GM18499 (cell line): Measurements from ENCODE around the gene KLHL29.

Experiments used
- ATAC-seq: cut with Tn5 transposase; IDR thresholded peaks from one replicate; pipeline ENCODE4 v1.9.1; 2021; ENCODE audit warnings: moderate number of reproducible peaks; ENCODE audit not compliant: insufficient read depth, unreplicated experiment

KLHL29 gene

DNA sequence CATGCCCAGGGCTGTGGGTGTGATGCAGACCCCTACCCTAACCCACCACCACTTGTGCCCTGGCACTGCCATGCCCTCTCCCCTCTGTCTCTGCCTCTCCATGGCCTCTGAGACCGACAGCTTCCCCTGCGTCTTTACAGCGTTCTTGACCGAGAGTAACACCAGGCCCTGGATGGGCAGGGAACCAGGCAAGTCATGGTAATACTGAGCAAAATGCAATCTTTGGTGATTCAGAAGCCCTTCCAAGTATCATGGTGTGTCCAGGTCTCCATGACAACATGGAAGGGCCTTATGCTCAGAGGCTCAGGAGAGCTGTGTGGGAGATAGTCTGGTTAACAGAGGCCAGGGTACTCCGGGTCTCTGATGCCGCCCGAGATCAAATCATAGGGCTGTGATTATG, 176.1 kb downstream of the KLHL29 start:
- ATAC-seq = no peak

DNA sequence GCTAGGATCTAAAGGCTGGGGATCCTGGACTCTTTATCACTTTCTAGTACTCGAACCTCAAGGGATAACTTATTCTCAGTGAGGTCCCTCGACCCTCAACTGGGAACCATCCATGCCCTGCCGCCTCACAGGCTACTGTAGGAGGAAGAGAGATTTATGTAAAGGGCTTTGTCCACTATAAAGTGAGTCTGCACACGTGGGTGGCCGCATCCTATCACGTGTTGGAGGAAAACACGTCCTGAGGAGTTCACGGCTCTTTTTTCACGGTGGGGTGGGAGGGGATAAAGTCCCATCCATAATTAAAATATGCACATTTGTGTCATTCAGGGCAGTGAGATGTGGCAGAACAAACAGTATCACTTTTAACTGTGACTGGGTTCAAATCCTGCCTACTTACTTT, 176.6 kb downstream of the KLHL29 start:
- ATAC-seq = no peak

DNA sequence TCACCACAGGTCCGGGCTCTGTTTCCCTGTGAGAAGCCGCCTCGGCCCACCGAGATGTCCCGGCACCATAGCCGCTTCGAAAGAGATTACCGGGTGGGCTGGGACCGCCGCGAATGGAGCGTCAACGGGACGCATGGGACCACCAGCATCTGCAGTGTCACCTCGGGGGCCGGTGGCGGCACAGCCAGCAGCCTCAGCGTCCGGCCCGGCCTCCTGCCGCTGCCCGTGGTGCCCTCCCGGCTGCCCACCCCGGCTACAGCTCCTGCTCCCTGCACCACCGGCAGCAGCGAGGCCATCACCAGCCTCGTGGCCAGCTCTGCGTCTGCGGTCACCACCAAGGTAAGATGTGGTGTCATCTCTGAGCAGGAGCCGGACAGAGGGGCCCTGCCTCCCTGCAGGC, 177.2 kb downstream of the KLHL29 start:
- no peak for ATAC-seq

DNA sequence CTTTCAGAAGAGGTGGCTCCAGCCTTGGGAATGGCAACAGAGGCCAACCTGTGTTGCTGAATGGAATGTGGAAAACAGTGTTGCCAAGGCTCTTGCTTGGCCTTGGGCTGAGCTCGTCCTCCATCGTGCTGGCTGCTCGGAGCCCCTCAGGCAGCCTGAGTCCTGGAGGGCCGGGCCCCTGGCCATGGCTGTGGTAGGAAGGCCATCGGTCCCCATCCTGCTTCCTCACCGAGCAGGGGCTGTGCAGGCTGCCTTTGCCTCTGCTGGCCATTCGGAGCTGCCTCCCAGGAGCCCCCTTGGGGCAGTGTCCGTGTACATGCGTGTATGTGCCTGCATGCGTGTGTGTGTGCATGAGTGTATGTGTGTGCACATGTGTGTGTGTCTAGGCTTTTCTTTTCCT, 178.2 kb downstream of the KLHL29 start:
- no peak for ATAC-seq

DNA sequence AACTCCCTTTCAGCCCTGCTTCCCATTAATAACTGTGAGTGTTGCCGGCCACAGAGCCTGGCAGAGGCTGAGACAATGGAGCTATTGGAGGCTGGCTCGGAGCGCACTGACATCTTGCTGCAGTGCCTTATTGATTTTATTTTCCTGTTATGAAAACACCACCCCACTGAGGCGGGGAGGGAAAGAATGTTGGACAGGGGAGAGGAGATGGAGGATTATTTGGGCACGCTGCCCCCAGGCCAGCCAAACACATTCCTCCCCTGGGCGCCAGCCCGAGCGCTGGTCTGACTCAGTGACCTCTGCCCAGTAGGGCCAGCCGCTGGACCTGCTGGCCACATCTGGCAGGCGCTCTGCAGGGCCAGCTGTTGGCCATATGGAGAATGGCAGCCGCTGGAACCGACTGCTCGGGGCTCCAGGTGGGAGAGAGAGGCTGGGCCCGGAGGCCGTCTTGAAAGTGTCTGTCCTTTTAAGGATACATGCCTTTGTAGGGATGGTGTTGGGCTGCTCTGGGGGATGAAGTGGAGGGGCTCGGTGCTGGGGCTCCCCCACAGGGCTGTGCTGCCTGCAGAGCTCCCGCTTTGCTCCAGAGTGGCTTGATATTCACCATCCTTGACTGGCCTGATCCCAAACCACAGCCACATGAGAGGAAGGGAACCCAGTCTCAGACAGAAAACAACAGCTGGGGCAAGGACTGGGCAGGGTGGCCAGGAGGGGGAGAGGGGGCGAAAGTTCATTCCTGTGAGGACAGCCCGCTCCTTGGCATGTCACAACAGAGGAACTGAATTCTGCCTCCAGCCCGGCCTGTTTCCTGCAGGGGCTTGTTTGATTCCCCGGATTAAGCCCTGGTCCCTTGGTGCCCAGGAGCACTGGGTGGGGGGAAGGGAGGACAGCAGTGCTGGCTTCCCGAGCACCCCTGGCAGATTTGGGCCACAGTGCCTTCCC, 179.0 kb downstream of the KLHL29 start:
- ATAC-seq = no peak

DNA sequence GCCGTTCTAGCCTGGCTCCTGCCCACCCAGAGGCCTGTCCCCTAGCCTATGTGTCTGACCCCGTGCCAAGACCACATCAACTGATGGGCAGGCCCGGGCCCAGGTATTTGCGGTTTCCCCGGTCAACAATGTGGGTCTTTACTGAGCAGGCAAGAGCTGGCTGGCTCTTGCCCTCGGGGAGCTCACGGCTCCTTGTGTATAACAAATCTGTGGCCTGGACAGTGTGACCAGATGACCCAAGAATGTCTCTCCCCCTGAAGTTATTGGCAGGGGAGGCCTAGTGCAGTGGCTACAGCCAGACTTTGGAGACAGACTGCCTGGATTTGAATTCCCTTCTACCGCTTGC, 179.6 kb downstream of the KLHL29 start:
- no peak for ATAC-seq

DNA sequence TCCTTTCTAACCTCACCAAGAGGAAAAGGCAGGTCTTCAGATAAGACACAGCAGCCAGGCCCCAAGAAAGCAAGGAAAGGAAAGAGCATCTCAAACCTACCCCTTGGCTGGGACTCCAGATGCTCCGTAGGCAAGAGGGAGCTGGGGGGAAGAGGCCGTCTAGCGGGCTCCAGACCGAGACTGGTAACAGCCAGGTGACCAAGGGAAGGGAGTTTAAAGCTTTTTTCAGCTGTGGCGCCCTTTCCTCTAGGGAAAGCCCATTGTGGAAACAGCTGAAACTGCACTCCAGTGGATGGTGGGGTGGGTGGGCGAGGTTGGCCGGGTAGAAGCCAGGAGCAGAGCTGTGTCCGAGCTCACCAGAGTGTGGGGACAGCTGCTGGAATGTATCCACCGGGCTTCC, 180.4 kb downstream of the KLHL29 start:
- ATAC-seq = no peak

DNA sequence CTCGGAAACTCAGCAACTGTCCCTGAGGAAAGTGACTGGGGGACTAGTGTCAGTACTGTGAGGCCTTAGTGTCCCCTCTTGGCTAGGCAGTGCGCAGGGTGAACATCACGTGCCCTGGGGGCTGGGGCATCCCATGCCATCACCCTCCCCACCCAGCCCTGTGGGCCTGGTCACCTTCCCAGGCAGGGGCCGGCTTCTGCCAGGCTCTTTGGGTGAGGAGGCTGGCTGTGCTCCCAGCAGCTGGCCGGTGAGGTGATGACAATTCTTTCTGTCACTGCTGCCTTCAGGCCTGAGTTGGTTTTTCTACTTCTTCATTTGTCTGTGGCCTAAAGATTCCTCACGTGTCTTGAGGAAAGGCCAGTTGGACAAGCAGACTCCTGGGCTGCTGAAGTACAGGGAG, 180.8 kb downstream of the KLHL29 start:
- ATAC-seq = no peak

DNA sequence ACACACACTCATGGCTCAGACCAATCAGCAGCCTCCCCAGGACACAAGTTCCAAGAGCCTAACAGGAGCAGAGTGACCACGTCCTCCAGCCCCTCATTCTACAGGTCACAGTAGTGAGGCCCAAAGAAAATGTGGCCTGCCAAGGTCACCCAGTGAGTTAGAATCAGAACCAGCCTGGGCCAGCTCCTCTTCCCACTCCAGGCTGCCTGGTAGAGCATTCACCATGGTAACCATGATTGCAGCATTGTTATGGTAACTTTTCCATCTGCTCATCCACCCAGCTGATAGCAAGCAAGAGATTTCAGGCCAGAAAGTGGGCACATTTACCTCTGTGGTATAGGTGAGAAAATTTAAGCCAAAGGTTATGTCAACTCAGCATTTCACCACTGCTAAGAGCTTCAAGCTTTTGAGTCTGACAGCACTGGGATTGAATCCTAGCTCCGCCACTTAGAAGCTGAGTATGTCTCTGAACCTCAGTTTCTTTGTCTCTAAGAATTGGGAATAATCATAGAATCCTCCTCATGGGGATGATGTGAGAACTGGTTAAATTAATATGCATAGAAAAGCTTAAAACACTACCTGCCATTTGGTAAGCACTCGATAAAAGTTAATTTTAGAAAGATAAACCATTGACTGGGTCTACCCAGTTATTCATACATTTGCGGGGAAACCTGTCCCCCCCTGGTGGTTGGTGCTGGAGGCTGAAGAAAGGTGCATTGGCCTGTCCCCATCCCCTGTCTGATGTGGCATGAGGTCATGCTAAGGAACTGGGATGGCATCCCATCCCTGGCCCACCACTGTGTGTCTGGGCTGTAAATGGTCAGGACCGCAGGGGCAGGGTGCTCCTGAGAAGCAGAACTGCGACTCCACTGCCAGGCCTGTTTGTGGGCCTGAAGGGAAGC, 181.5 kb downstream of the KLHL29 start:
- no peak for ATAC-seq

DNA sequence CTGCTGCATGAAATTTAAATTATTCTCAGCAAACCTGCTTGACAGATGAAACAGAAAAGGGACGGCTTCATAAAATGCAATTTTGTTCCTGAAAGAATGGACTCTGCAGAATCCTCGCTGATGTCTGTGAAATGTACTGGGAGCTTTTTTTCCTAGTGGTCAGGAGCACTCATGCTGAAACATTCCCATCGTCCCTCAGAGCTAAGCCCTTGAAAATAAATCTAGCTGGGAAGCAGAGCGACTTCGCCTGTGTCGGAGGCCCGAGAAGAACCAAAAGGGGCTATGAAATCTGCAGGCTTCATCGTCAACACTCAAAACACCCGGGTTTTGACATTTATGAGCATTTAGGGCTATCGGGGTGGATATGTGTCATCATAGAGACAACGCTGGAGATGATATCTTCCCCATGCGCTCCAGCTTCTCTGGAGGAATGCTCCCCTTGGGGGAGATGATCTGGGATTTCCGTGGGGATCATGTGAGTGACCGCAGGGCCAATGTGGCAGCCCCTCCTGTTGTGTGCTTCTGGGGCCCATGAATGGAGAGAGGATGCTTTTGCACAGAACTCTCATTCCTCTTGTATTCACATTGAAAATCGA, 182.3 kb downstream of the KLHL29 start:
- ATAC-seq = no peak

DNA sequence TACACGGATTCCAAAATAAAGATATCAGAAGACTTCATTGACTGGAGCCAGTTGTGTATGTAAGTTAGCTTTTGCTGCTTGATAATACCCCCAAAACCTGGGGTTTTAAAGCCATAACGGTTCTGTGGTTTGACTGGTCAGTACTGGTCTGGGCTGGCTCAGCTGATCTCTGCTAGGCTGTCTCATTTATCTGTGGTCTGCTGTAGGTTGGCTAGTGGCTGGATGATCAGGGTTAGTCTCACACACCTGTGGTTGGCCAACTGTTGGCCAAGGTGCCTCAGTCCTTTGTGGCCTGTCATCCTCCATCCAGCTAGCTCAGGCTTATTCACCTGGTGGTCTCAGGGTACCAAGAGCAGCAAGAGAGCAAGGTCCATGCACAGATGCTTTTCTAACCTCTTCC, 183.2 kb downstream of the KLHL29 start:
- ATAC-seq = no peak

DNA sequence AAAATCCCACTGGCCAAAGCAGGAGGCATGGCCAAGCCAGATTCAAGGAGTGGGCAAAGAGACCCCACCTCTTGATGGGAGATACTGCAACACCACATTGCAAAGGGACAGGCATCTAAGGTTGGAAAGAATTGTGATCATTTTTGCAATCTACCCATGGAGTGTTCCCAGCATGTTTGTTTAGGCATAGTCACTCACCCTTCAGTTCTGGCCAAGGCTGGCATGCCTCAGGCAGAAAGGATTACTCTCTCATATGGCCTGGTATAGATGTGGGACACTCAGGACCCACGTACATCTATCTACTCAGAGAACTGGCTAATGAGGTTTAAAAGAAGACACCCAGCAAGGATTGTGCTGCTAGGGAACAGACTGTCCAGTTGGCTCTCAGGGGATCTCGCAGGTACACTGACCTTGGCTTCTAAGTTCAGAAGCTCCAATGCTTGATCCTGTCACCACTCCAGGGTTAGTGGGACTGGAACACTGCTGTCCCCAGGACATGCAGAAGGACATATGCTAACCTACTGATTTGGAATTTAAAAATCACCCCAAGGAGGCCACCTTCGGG, 183.7 kb downstream of the KLHL29 start:
- ATAC-seq = no peak

DNA sequence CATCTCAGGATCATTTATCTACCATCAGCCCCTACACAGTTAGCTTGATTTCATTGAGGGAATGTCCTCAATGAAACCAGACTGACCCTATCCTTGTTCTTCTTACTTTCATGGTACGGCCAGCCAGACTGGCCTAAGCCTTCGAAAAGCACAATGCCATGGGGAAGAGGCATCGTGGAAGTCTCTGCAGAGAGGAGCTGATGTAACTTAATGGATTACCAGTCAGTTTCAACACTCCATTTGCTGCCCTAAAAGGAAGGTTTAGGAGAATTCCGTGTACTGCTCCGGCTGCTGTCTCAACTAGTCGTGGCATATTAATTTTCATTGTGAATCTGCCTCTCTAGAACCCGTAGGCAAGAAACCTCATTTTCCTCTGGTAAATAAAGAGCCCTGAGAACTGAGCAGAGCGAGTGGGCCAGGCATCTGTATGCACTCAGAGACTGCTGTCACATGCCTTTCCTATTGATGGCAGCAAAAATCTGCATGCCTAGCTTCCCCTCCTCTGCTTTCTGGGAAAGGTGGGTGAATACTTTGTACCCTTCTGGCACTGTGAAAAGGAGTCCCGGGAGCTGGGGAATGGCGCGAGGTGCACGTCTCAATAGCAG, 184.9 kb downstream of the KLHL29 start:
- no peak for ATAC-seq

DNA sequence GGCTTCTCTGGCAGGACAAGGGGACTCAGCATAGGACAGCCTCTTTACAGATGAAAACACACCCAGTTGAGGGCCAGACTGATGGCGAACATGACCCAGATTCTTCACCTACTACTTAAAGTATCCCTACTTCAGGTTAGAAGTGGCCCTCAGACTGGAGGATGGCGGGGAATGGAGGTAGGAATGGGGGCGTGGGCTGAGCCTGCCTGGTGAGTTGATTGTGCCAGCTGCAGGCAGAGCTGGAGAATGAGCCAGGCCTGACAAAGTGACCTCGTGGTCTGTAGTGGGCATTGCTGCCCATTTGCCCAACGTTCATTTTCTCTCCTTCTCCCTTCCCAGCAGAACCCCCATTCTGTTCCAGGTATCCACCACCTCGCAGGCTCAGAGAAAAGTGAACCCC, 186.1 kb downstream of the KLHL29 start:
- ATAC-seq = no peak

DNA sequence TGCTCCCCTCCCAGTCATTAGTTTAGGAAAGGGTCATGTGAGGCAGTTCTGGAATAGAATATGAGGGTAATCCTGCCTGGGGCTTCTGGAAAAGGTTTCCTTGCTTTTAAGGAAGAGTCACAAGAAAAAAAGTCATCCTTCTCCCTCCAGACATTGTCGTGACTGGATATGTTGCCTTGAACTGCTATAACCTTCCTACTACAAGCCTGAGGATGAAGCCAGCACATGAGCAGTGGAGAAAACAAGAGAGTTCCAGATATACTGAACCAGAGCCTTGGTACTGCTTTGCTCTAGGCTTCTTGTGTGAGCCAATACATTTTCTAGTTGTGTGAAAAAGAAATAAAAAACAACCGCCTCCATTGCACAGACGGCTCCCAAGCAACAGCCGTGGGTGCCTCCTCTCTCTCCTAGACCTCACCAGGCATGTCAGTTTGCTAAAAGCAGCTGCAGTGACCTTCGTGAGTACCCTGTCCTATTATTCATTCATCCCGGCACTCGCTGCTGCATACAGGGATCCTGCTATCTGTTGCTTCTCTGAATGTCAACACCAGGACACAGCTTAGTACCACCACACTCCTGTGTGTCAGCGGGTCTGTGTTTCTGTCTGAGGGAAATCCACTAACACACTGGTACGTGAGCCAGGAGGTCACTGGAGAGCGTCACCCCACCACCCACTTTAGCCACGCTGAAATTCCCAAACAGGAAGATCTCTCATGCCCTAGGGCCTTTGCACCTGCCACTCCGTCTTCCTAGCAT, 186.7 kb downstream of the KLHL29 start:
- ATAC-seq = no peak

DNA sequence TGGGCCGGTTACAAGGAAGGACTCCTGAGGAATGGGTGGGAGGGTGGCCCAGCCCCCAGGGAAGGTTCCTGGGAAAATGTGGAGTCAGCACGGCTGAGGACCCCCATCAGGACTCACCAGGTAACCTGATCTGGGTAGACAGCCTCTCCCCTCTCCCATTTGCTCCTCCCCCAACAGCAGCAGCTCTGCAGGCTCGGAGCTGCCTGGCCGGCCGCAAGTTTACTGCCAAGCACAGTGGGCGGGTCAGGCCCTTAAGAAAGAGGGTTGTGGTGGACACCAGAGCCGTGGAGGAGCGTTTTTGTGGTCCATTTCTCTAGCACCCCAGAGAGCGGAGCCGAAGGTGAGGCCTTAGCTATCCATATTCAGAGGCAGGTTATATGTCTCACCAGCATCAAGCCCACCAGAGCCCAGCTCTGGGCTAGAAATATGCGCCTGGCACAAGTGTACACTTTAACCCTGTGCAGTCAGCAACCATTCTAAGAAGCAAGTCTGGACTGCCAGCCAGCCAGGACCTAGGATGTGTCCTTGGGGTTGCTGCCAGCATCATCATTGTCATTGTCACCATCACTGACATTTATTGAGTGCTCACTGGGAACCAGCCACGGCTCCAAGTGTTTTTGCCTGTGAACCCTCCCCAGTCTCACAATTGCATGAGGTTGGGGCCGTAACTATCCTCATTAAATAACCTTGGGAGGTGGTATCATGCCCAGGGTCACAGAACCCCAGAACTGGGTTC, 190.1 kb downstream of the KLHL29 start:
- no peak for ATAC-seq

DNA sequence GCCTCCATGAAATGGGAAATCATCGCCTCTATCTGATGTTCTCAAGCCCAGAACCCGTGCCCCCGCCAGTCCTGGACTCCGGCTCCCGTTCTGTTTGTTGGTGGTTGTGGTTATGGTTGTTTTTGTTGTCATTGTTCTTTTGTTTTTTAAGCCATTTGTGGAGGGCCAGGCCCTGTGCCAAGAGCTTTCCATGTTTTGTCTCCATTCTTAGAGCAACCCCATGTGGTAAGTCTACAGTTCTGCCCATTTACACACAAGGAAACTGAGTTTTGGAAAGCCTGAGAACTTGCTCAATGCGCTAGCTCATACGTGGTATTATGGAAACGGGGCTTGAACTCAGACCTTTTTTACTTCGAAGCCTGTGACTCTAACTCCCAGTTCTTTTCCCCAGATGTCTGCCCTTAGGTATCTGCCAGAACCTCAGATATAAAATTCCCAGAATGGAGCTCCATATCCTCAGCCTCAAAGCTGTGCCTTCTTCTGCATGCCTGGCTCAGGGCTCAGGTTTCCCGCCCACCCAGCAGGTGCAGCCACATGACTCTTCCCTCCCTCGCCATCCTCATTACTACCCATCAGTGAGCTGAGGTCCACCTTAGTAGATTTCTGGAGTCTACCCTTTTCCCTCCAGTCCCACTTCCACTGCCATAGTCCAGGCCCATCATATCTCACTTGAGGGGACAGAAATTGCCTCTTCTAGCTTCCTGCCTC, 194.1 kb downstream of the KLHL29 start:
- ATAC-seq = no peak

DNA sequence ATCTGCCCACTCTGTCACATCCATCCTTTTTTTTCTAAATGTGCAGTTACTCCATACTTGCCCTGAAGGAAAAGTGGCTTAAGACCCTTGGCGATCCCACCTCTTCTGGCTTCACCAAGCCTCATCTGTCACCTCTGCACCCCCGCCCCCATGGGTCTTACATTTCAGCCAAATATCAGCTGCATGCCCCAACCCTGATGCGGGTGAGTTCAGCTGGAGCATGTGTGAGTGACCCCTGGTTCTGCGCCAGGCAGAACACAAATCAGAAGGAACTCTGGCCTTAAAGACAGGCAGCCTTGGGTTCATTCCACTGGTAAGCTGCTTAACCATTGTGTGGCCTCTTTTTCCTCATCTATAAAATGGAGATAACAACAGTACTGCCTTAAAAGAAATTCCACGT, 194.7 kb downstream of the KLHL29 start:
- no peak for ATAC-seq
